GM12865 (cell line): ENCODE measurements around the gene FAM53B.

Experiments used
- DNase-seq: peaks from one replicate; pipeline ENCODE4 v3.0.0; 2010; ENCODE audit warnings: low read depth
- H3K4me3 ChIP-seq: 2 replicates; pipeline ENCODE4 v1.5.1; 2011; ENCODE audit warnings: mild to moderate bottlenecking, low read depth, low read length, control low read depth
- CTCF ChIP-seq: IDR thresholded peaks from 2 replicates; pipeline ENCODE4 v1.5.1; 2011; ENCODE audit warnings: low read length, control low read depth, low read depth, inconsistent platforms; ENCODE audit not compliant: insufficient read depth; ENCODE audit errors: missing control alignments

FAM53B gene

GRCh38 chr10:124737708-124738107 is 6.5 kb downstream of the FAM53B start:
- H3K4me3 ChIP-seq = no peak overlapping the region
- no peak for DNase-seq
- no peak for TF ChIP-seq CTCF

GRCh38 chr10:124737221-124737620 is 7.0 kb downstream of the FAM53B start:
- no peak for DNase-seq
- TF ChIP-seq CTCF = no peak
- no peak overlapping the region for H3K4me3 ChIP-seq

- no peak overlapping the region for H3K4me3 ChIP-seq
- DNase-seq = no peak
- TF ChIP-seq CTCF = no peak
These were observed 7.6 kb downstream of the FAM53B start for GRCh38 chr10:124736491-124737136.

- DNase-seq = no peak
- H3K4me3 ChIP-seq = no peak overlapping the region
- TF ChIP-seq CTCF = no peak
These were observed 8.5 kb downstream of the FAM53B start for GRCh38 chr10:124735491-124736286.

GRCh38 chr10:124734311-124735166 is 9.6 kb downstream of the FAM53B start:
- no peak for TF ChIP-seq CTCF
- H3K4me3 ChIP-seq = peak overlapping the region; percentile 1; the same call in 1 of the 2 replicates
- peak; percentile 58 for DNase-seq

- H3K4me3 ChIP-seq = peak overlapping the region; percentile 60
- no peak for TF ChIP-seq CTCF
These were observed 10.5 kb downstream of the FAM53B start for GRCh38 chr10:124733571-124734245.

More at GRCh38 chr10:124733571-124734245, 10.5 kb downstream of the FAM53B start:
- DNase-seq = no peak
